ENCODE measurements around the gene NACC1.

GRCh38 chr19:13074378-13074777 is 43.7 kb upstream of the NACC1 start:
- TF ChIP-seq ZNF274 (IDR thresholded peaks at IDR 0.05; ENCODE audit: low read depth, low read length): no peak
- no peak for TF ChIP-seq SUZ12 (IDR thresholded peaks at IDR 0.05; ENCODE audit: extremely low read depth, insufficient read depth, insufficient read length)
- no peak for TF ChIP-seq YY1 (IDR thresholded peaks at IDR 0.05; ENCODE audit: insufficient read depth, insufficient read length)
